Ramos (cell line): ENCODE results near the gene PRDM16.

ENCODE experiments used
- in situ Hi-C: fragments of 300-500 bp; cut with MboI; formaldehyde crosslinking; loops from one replicate; pipeline ENCODE4 v1.14.3; 2022; ENCODE audit warnings: low sequenced_read_pairs; ENCODE audit not compliant: unreplicated experiment

The PRDM16 gene

DNA sequence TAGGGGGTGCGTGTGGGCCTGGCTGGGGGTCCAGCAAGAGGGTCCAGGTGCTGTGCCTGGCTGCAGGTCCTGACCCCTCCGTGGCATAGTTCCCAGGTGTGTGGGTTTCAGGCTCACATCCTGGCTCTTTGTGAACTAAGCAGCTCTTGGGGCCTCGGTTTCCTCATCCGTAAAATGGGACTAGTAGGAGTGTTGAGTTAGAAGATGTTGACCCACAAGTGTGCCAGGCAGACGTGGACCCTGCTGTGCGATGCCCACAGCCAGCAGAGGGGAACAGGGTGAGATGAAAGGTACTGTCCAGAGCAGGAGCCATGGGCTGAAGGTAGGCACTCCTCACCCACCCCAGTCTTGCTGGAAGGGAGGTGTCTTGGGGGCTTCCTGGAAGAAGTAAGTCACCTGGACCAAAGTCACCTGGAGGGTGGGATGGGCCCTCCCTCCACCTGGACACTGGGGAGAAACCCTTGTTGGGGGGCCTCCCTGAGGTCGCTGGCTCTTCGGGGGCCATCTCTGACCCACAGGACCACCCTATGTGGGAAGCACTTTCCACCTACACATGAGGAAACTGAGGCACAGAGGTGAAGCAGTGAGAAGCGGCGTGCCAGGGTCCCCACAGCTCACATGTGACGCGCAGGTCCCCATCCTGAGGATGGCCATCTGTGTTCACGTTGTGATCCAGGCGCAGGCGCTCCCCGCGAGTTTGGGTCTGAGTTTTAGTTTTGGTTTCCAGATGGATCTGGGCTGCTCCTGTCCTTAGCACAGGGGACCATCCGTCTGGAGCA, 386.9 kb downstream of the PRDM16 start:
- in situ Hi-C loops: no loop called here

GRCh38 chr1:3456449-3456963, 387.5 kb downstream of the PRDM16 start:
- in situ Hi-C loops: no loop called here

GRCh38 chr1:3456964-3457909, 388.2 kb downstream of the PRDM16 start:
- in situ Hi-C loops: no loop called here

- in situ Hi-C loops: no loop called here
Observed at GRCh38 chr1:3457910-3458883, 389.2 kb downstream of the PRDM16 start.

- in situ Hi-C loops: no loop called here
Observed at GRCh38 chr1:3459051-3459908, 390.3 kb downstream of the PRDM16 start.

- in situ Hi-C loops: no loop called here
Observed at GRCh38 chr1:3459940-3460671, 391.1 kb downstream of the PRDM16 start.

DNA sequence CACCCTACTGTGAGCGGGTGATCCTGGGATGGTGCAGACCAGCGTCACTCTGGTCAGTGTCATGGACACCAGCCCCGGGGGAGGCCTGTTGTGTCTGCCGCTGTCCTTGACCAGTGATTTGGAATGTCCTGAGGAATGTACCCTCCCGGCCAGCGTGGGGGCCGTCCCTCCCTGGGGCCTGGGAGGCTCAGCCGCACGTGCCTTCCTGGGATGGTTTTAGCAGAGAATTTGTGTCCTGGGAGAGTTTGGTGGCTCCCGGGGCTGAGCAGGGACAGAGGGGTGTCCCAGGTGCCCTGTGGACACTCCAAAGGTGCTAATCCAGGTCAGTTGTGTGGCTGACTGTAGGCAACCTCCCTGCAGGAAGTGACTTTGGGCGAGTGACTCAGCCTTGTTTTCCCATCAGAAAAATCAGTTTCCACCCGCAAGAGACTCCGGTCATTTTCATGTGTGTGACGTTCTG, 391.7 kb downstream of the PRDM16 start:
- in situ Hi-C loops: no loop called here

GRCh38 chr1:3461238-3461933, 392.4 kb downstream of the PRDM16 start:
- in situ Hi-C loops: no loop called here

DNA sequence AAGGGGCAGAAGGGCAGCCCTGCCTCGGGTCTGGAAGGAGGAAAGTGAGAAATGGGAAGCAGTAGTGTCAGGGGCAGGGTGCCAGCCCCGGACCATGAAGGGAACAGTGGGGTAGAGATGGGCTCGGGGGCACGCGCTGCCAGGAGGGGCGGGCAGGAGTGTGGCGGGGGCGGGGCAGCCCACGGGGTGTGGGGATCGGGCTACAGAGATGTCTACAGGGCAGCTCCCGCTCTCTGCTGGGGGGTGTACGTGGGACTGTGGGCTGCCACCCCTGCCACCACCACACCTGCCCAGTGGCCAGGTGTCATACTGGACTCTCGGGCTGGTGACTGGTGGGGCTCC, 392.9 kb downstream of the PRDM16 start:
- in situ Hi-C loops: no loop called here

DNA sequence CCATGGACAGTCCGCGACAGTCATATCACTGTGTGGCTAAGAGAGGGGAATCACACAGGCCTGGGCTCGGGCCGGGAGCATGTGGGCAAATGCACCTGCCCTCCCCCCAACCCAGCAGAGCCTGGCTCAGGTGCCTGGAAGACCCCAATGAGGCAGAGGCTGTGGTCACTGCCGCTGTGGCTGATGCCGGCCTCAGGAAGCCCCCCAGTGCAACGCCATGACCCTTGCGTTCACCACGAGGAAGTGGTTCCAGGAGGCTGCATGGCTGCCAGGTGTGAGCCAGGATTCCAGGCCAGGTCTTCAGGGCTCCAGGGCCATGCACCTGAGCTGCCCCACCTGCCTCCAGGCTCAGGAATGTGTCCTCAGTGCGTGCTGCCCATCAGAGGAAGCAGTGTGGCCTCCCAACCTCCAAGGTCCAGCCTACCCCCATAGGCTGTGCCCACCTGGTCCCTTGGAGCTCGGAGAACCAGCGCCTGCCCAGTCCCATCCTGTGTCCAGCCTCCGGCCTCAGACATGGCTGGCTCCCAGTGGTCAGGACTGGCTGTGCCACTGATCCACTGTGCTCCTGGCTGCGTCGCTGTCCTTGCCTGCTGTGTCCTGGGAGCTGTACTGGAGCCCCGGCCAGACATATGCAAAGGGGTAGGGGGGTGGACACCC, 393.5 kb downstream of the PRDM16 start:
- in situ Hi-C loops: no loop called here

DNA sequence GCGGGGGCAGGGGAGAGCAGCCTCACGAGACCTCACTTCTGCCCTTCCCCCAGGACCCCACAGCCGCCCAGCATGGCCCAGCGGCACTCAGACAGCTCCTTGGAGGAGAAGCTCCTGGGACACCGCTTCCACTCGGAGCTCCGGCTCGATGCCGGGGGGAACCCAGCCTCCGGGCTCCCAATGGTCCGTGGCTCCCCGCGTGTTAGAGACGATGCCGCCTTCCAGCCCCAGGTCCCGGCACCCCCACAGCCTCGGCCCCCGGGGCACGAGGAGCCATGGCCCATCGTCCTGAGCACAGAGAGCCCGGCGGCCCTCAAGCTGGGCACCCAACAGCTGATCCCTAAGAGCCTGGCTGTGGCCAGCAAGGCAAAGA, 394.0 kb downstream of the PRDM16 start:
- in situ Hi-C loops: no loop called here

DNA sequence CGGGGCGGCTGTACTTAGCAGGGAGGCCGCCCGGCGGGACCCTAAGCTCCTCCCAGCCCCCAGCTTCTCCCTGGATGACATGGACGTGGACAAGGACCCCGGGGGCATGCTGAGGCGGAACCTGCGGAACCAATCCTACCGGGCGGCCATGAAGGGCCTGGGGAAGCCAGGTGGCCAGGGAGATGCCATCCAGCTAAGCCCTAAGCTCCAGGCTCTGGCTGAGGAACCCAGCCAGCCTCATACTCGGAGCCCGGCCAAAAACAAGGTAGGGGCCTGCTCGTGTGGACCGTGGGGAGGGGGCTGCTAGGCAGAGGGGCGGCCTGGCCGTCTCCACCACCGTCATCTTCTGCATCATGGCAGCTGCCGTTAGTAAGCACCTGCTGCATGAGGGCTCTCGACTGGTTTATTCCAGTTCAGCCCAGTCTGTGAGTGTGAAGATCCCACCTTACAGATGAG, 394.4 kb downstream of the PRDM16 start:
- in situ Hi-C loops: no loop called here

DNA sequence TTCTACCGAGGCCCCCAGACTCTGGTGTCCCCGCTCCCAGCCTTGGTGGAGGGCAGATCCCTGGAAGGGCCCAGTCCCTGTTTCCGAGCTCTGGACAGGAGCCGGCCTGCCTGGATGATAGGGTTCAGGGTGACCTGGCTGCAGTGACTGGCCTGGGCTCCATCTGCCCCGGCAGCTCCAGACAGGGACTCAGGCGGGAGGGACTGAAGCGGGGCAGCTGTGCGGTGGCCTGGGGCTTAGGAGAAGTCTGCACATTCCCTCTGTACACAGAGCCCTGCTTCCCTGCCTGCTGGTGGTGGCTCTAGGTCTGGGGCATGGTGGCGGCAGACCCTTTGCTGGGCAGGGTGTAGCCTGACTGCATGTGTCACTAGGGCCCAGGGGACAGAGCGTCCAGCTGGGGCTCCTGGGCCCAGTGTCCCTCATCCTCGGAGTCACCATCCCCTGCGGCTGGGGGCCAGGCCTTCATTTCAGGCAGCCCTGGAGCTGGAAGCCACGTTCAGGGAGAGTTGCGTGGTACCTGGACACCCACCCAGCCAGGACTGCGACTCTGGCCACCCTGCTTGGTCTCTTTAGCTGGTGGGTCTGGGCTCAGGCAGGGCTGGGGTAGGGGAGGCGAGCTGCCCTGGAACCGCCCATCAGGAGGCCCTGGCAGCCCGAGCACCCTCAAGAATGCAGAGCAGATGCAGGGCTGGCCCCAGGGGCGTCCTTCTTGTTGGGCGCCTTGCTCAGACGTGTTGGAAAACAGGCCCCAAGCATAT, 395.1 kb downstream of the PRDM16 start:
- in situ Hi-C loops: no loop called here

DNA sequence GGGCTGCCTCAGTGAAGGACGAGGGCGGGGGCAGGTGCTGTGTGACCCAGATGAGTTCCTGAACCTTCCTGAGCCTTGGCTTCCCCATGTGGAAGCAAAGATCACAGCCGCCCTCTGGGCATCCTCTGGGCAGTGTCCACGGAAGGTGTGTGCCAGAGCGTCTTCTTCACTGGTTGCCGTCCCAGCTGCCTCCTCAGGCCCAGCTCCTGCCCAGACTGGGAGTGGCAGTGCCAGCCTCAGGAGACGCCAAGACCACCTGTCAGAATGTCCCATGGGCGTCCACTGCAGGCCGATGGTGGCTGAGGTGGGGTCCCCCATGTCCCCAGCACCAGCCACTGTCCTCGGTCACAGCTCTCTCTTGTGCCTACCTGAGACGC, 395.6 kb downstream of the PRDM16 start:
- in situ Hi-C loops: no loop called here

GRCh38 chr1:3465091-3465934, 396.3 kb downstream of the PRDM16 start:
- in situ Hi-C loops: no loop called here

- in situ Hi-C loops: no loop called here
Observed at GRCh38 chr1:3465935-3466321, 396.9 kb downstream of the PRDM16 start.
